Neural progenitor cell (in vitro differentiated cells): ENCODE data around the gene NIPAL3. TPM values are rescaled to one million over a fixed set of nuclear protein-coding genes. Genes with fewer than 3 reads are reported as not detected.

Source experiments
- DNase-seq: peaks from one replicate; pipeline ENCODE4 v3.0.0-alpha.2; 2016; ENCODE audit warnings: low spot score
- H2AFZ ChIP-seq: fragments of 200-600 bp; sonication (generic); replicated peaks from 2 replicates; pipeline ENCODE4 v1.6.1; 2016; ENCODE audit warnings: antibody characterized with exemption
- H3F3A ChIP-seq: fragments of 200-600 bp; sonication (generic); 2 replicates; pipeline ENCODE4 v1.6.1; 2016; ENCODE audit warnings: antibody characterized with exemption, low read depth
- H3K27ac ChIP-seq: fragments of 200-600 bp; sonication (generic); 2 replicates; pipeline ENCODE4 v1.5.1; 2016; ENCODE audit warnings: mild to moderate bottlenecking
- H3K27me3 ChIP-seq: fragments of 200-600 bp; sonication (generic); 2 replicates; pipeline ENCODE4 v1.6.1; 2016; ENCODE audit warnings: mild to moderate bottlenecking, moderate library complexity
- H3K36me3 ChIP-seq: fragments of 200-600 bp; sonication (generic); 2 replicates; pipeline ENCODE4 v1.5.1; 2016
- H3K4me1 ChIP-seq: fragments of 200-600 bp; sonication (generic); 2 replicates; pipeline ENCODE4 v1.6.1; 2016; ENCODE audit warnings: mixed run types
- H3K4me2 ChIP-seq: fragments of 200-600 bp; sonication (generic); 2 replicates; pipeline ENCODE4 v1.6.1; 2016
- H3K4me3 ChIP-seq: fragments of 200-600 bp; sonication (generic); 2 replicates; pipeline ENCODE4 v1.5.1; 2016
- H3K79me2 ChIP-seq: fragments of 200-600 bp; sonication (generic); 2 replicates; pipeline ENCODE4 v1.6.1; 2016; ENCODE audit warnings: low read depth
- H3K9ac ChIP-seq: fragments of 200-600 bp; sonication (generic); 2 replicates; pipeline ENCODE4 v1.6.1; 2016
- H3K9me3 ChIP-seq: fragments of 200-600 bp; sonication (generic); 2 replicates; pipeline ENCODE4 v1.5.1; 2016; ENCODE audit warnings: low read depth
- H4K20me1 ChIP-seq: fragments of 200-600 bp; sonication (generic); 2 replicates; pipeline ENCODE4 v1.6.1; 2016; ENCODE audit warnings: low read depth
- H3K27ac Mint-ChIP-seq: 3 replicates; pipeline ENCODE4 v1.8.0; 2021; ENCODE audit warnings: mixed read lengths
- H3K27me3 Mint-ChIP-seq: 2 replicates; pipeline ENCODE4 v1.8.0; 2022; ENCODE audit warnings: low read depth, mild to moderate bottlenecking, inconsistent platforms, moderate library complexity, mixed read lengths; ENCODE audit not compliant: insufficient read depth
- H3K36me3 Mint-ChIP-seq: 3 replicates; pipeline ENCODE4 v1.8.0; 2021; ENCODE audit warnings: mixed read lengths
- H3K4me1 Mint-ChIP-seq: 3 replicates; pipeline ENCODE4 v1.8.0; 2021; ENCODE audit warnings: mixed read lengths
- H3K4me3 Mint-ChIP-seq: 3 replicates; pipeline ENCODE4 v1.8.0; 2021; ENCODE audit warnings: mild to moderate bottlenecking, moderate library complexity, mixed read lengths
- H3K9me3 Mint-ChIP-seq: 3 replicates; pipeline ENCODE4 v1.8.0; 2020; ENCODE audit warnings: mixed read lengths
- EZH2 ChIP-seq: fragments of 200-600 bp; sonication (generic); IDR thresholded peaks from 2 replicates; pipeline ENCODE4 v1.6.1; 2017; ENCODE audit warnings: antibody characterized with exemption, mild to moderate bottlenecking, moderate library complexity
- EZH2phosphoT487 ChIP-seq: fragments of 200-600 bp; sonication (generic); IDR thresholded peaks from 2 replicates; pipeline ENCODE4 v1.6.1; 2017; ENCODE audit warnings: antibody characterized with exemption
- total RNA-seq: library from RNA; depleted of rRNA; stranded (reverse); fragments of >200 nt; gene quantifications from 2 replicates; pipeline ENCODE4 v1.2.3, GENCODE V29; 2015; ENCODE audit warnings: low replicate concordance
- TF ChIP-seq, protein P1 (sequence below): fragments of 200-600 bp; sonication (generic); IDR thresholded peaks from 2 replicates; pipeline ENCODE4 v1.5.1; 2017; ENCODE audit warnings: antibody characterized with exemption, mild to moderate bottlenecking

The NIPAL3 gene
- total RNA-seq, 1 donor from 2014 or later = 6.9 TPM

GRCh38 chr1:24468685-24469316 lies 53.2 kb downstream of the NIPAL3 start:
- no peak overlapping the region for H3K4me3 ChIP-seq
- Mint-ChIP-seq H3K27ac (no peak overlapping the region), H3K4me1 (peaks cover 27% of the 10 kb centered on the region), H3K36me3 (no peaks in the 10 kb centered on the region), H3K4me3 (no peak overlapping the region), H3K9me3 (peaks cover 3% of the 10 kb centered on the region), H3K27me3 (peaks cover 2% of the 10 kb centered on the region)
- H2AFZ ChIP-seq = no peak overlapping the region
- peaks cover 5% of the 10 kb centered on the region for H3F3A ChIP-seq
- H3K27me3 ChIP-seq = no peaks in the 10 kb centered on the region
- no peaks in the 10 kb centered on the region for H4K20me1 ChIP-seq
- no peak overlapping the region for H3K4me2 ChIP-seq
- no peaks in the 10 kb centered on the region for H3K9me3 ChIP-seq
- H3K9ac ChIP-seq = no peak overlapping the region
- DNase-seq = no peak
- H3K4me1 ChIP-seq = peaks cover 13% of the 10 kb centered on the region
- no peaks in the 10 kb centered on the region for H3K36me3 ChIP-seq
- TF ChIP-seq, protein P1, sequence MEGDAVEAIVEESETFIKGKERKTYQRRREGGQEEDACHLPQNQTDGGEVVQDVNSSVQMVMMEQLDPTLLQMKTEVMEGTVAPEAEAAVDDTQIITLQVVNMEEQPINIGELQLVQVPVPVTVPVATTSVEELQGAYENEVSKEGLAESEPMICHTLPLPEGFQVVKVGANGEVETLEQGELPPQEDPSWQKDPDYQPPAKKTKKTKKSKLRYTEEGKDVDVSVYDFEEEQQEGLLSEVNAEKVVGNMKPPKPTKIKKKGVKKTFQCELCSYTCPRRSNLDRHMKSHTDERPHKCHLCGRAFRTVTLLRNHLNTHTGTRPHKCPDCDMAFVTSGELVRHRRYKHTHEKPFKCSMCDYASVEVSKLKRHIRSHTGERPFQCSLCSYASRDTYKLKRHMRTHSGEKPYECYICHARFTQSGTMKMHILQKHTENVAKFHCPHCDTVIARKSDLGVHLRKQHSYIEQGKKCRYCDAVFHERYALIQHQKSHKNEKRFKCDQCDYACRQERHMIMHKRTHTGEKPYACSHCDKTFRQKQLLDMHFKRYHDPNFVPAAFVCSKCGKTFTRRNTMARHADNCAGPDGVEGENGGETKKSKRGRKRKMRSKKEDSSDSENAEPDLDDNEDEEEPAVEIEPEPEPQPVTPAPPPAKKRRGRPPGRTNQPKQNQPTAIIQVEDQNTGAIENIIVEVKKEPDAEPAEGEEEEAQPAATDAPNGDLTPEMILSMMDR = no peak
- TF ChIP-seq EZH2phosphoT487 = no peak
- TF ChIP-seq EZH2 = no peak
- H3K79me2 ChIP-seq = no peaks in the 10 kb centered on the region
- H3K27ac ChIP-seq = no peak overlapping the region

- Histone ChIP-seq H3K27ac (no peak overlapping the region), H3K36me3 (no peaks in the 10 kb centered on the region), H3K9me3 (no peaks in the 10 kb centered on the region), H3K4me3 (no peak overlapping the region), H3K4me2 (no peak overlapping the region), H3K4me1 (no peaks in the 10 kb centered on the region), H3K79me2 (no peaks in the 10 kb centered on the region), H2AFZ (no peak overlapping the region), H3K27me3 (no peaks in the 10 kb centered on the region), H3K9ac (no peak overlapping the region), H3F3A (no peaks in the 10 kb centered on the region), H4K20me1 (no peaks in the 10 kb centered on the region)
- no peaks in the 10 kb centered on the region for H3K36me3 Mint-ChIP-seq
- peaks cover 13% of the 10 kb centered on the region for H3K4me1 Mint-ChIP-seq
- TF ChIP-seq EZH2phosphoT487 (no peak), EZH2 (no peak)
- TF ChIP-seq, protein P1 = no peak
- DNase-seq = no peak
- H3K27me3 Mint-ChIP-seq = peaks cover 2% of the 10 kb centered on the region
- H3K27ac Mint-ChIP-seq = no peak overlapping the region
- H3K9me3 Mint-ChIP-seq = peaks cover 3% of the 10 kb centered on the region
- H3K4me3 Mint-ChIP-seq = no peak overlapping the region
Observed at GRCh38 chr1:24470592-24470991, 55.0 kb downstream of the NIPAL3 start.

GRCh38 chr1:24472527-24473251 lies 57.1 kb downstream of the NIPAL3 start:
- Histone ChIP-seq H3K9me3 (no peaks in the 10 kb centered on the region), H3F3A (no peaks in the 10 kb centered on the region), H3K9ac (no peak overlapping the region), H3K4me1 (no peaks in the 10 kb centered on the region), H4K20me1 (no peaks in the 10 kb centered on the region), H3K4me2 (no peak overlapping the region), H3K27ac (no peak overlapping the region), H3K36me3 (no peaks in the 10 kb centered on the region), H2AFZ (no peak overlapping the region), H3K27me3 (no peaks in the 10 kb centered on the region), H3K79me2 (no peaks in the 10 kb centered on the region), H3K4me3 (no peak overlapping the region)
- Mint-ChIP-seq H3K4me1 (peaks cover 13% of the 10 kb centered on the region), H3K27ac (no peak overlapping the region), H3K4me3 (no peak overlapping the region), H3K9me3 (peaks cover 3% of the 10 kb centered on the region), H3K36me3 (no peaks in the 10 kb centered on the region), H3K27me3 (no peaks in the 10 kb centered on the region)
- TF ChIP-seq, protein P1 = no peak
- TF ChIP-seq EZH2 (no peak), EZH2phosphoT487 (no peak)
- no peak for DNase-seq
